H1 (cell line): Measurements from ENCODE around the gene TGM4. TPM values are rescaled to one million over a fixed set of nuclear protein-coding genes. Genes with fewer than 3 reads are reported as not detected.

Experiments
- BRCA1 ChIP-seq: IDR thresholded peaks from 2 replicates; pipeline ENCODE4 v1.6.1; 2012; ENCODE audit warnings: low read depth, low read length, improper control_type of control experiment
- CREB1 ChIP-seq: IDR thresholded peaks from 2 replicates; pipeline ENCODE4 v1.6.1; 2012; ENCODE audit warnings: inconsistent platforms
- MAFK ChIP-seq: IDR thresholded peaks from 2 replicates; pipeline ENCODE4 v1.6.1; 2012; ENCODE audit warnings: low read depth, mild to moderate bottlenecking, improper control_type of control experiment, low read length
- PHF8 ChIP-seq: fragments of 200-600 bp; sonication (generic); conservative IDR thresholded peaks from 2 replicates; pipeline ENCODE4 v1.7.1; 2012; ENCODE audit warnings: low read depth, mild to moderate bottlenecking, inconsistent platforms, low read length, moderate library complexity
- SIN3A ChIP-seq, 2 experiments: IDR thresholded peaks in 1 of 2; conservative IDR thresholded peaks in 1 of 2; 2 replicates each; pipeline ENCODE4 v1.6.1; 2011 to 2012; ENCODE audit warnings: low read length in 2 of 2, improper control_type of control experiment in 1 of 2, low read depth in 1 of 2, mild to moderate bottlenecking in 1 of 2
- SIRT6 ChIP-seq: IDR thresholded peaks from one replicate; pipeline ENCODE4 v1.7.1; 2012; ENCODE audit warnings: low read length, inconsistent platforms
- SP4 ChIP-seq: IDR thresholded peaks from 2 replicates; pipeline ENCODE4 v1.6.1; 2012; ENCODE audit warnings: low read length, inconsistent platforms
- TEAD4 ChIP-seq: IDR thresholded peaks from 2 replicates; pipeline ENCODE4 v1.6.1; 2012; ENCODE audit warnings: low read depth, low read length, inconsistent platforms, mixed read lengths
- polyA plus RNA-seq, 7 experiments: library from polyadenylated mRNA; depleted of rRNA in 3 of 7; stranded (reverse) in 5 of 7; unstranded in 2 of 7; fragments of >200 nt in 5 of 7; fragments of 200-250 nt in 2 of 7; gene quantifications; 1 replicate in 5 of 7; 2 replicates in 1 of 7; 4 replicates in 1 of 7; pipeline versions ENCODE4 v1.2.1 to v1.2.3, GENCODE V29; 2011 to 2013; ENCODE audit warnings: missing spikeins in 2 of 7, mixed read lengths in 2 of 7
- total RNA-seq: library from RNA; stranded (reverse); fragmentation: NEBNext Ultra II Directional; extraction: Animal tissue kit (Norgen Biotek cat#: 25700); gene quantifications from 2 replicates; pipeline ENCODE4 v1.2.1, GENCODE V29; 2021

The TGM4 gene
- total and polyA plus RNA-seq, 2 of the 8 experiments (the other 6 are each of a cell fraction or from before 2014, with no cell fraction given): 0.02 TPM; not detected in 1

DNA sequence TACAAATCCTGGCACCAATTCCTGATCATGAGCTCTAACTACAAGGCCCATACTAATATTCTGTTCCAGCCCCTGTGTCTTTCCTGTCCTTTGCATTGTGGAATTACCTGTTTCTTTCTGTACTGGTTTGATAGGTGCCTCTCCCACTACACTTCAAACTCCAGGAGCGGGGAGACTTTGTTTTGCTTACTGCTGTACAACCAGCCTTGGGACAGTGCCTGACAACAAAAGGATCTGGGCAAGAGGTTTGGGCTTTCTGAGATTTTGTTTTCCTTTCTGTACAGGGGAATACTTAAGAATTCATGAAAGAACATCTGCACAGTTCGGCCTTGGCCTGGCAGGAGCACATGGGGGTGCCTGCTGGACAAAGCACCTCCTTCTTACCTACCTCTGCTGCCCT lies 56.5 kb downstream of the TGM4 start (continued):
- TF ChIP-seq BRCA1: no peak
- TF ChIP-seq SP4: no peak
- TF ChIP-seq SIRT6: no peak
- no peak for TF ChIP-seq TEAD4
- no peak for TF ChIP-seq SIN3A (conservative IDR thresholded peaks at IDR 0.05 in 1 of 2, IDR thresholded peaks at IDR 0.05 in 1 of 2; ENCODE audit: low read depth in 1 of 2, low read length in 2 of 2)
- TF ChIP-seq MAFK: no peak
- TF ChIP-seq CREB1: no peak
- no peak for TF ChIP-seq PHF8
